SK-N-MC (cell line): ENCODE data around the gene SPHK2.

Experiments used
- EZH2 ChIP-seq: fragments of 200-600 bp; sonication (generic); IDR thresholded peaks from one replicate; pipeline ENCODE4 v1.6.1; 2017; ENCODE audit warnings: antibody characterized with exemption
- FOXP2 ChIP-seq: optimal IDR thresholded peaks from 2 replicates; pipeline ENCODE3; 2011; ENCODE audit warnings: mild to moderate bottlenecking, moderate library complexity; ENCODE audit not compliant: insufficient read depth; ENCODE audit errors: extremely low read length, control extremely low read depth

- TF ChIP-seq EZH2 (no peak), FOXP2 (no peak)
These were observed 10.5 kb upstream of the SPHK2 start for GRCh38 chr19:48608798-48609263.
